WTC11 (cell line): ENCODE data around the gene TRIM3. TPM values are rescaled to one million over a fixed set of nuclear protein-coding genes. Genes with fewer than 3 reads are reported as not detected.

Source experiments
- ATAC-seq: fragments of 200-7000 bp; cut with Tn5 transposase; 2 replicates; pipeline ENCODE4 v1.10.0; 2021; ENCODE audit warnings: mild to moderate bottlenecking, moderate library complexity
- CTCF ChIA-PET: fragments of 300-600 bp; sonication (Branson Sonifier 250); formaldehyde crosslinking; loops from one replicate; lab custom pipeline; 2021; ENCODE audit warnings: antibody characterized with exemption; lab: Charles Lee
- POLR2A ChIA-PET: fragments of 350-600 bp; sonication (Branson Sonifier 250); formaldehyde crosslinking; loops from one replicate; lab custom pipeline; 2021; ENCODE audit warnings: antibody characterized with exemption; lab: Charles Lee
- DNase-seq: peaks from one replicate; pipeline ENCODE4 v3.0.0; 2021; ENCODE audit warnings: low spot score
- H3K27ac Mint-ChIP-seq: 2 replicates; pipeline ENCODE4 v1.8.0; 2021; ENCODE audit warnings: mixed read lengths
- H3K27me3 Mint-ChIP-seq: 2 replicates; pipeline ENCODE4 v1.8.0; 2021; ENCODE audit warnings: low read depth, mild to moderate bottlenecking, moderate library complexity, mixed read lengths
- H3K36me3 Mint-ChIP-seq: 2 replicates; pipeline ENCODE4 v1.8.0; 2021; ENCODE audit warnings: mixed read lengths
- H3K4me1 Mint-ChIP-seq: 2 replicates; pipeline ENCODE4 v1.8.0; 2022; ENCODE audit warnings: mixed read lengths
- H3K4me3 Mint-ChIP-seq: 2 replicates; pipeline ENCODE4 v1.8.0; 2021; ENCODE audit warnings: mild to moderate bottlenecking, moderate library complexity, mixed read lengths
- H3K9me3 Mint-ChIP-seq: 2 replicates; pipeline ENCODE4 v1.8.0; 2021; ENCODE audit warnings: mixed read lengths
- NFATC4 ChIP-seq: fragments of 250-450 bp; sonication (Bioruptor Pico); IDR thresholded peaks from 2 replicates; pipeline ENCODE4 v1.9.0; 2021; ENCODE audit warnings: mild to moderate bottlenecking
- NFYB ChIP-seq: sonication (generic); formaldehyde crosslinking; conservative IDR thresholded peaks from 2 replicates; pipeline ENCODE4 v1.8.0; 2022; ENCODE audit warnings: low read depth, missing genetic modification reagents
- NR1H2 ChIP-seq: sonication (generic); formaldehyde crosslinking; IDR thresholded peaks from 2 replicates; pipeline ENCODE4 v1.9.0; 2021; ENCODE audit warnings: mild to moderate bottlenecking, moderate library complexity, missing genetic modification reagents
- OVOL2 ChIP-seq: fragments of 250-450 bp; sonication (Bioruptor Pico); IDR thresholded peaks from 2 replicates; pipeline ENCODE4 v1.9.0; 2021; ENCODE audit warnings: mild to moderate bottlenecking, borderline replicate concordance
- SOX15 ChIP-seq: fragments of 250-450 bp; sonication (Bioruptor Pico); IDR thresholded peaks from 2 replicates; pipeline ENCODE4 v1.9.0; 2021; ENCODE audit warnings: mild to moderate bottlenecking
- TCF7 ChIP-seq: sonication (generic); formaldehyde crosslinking; IDR thresholded peaks from 2 replicates; pipeline ENCODE4 v1.8.0; 2022; ENCODE audit warnings: mild to moderate bottlenecking, low read depth, missing genetic modification reagents, moderate library complexity
- TEAD1 ChIP-seq: sonication (generic); formaldehyde crosslinking; IDR thresholded peaks from 2 replicates; pipeline ENCODE4 v1.8.0; 2022; ENCODE audit warnings: mild to moderate bottlenecking, missing genetic modification reagents
- ZNF121 ChIP-seq: sonication (generic); formaldehyde crosslinking; IDR thresholded peaks from 2 replicates; pipeline ENCODE4 v1.8.0; 2023; ENCODE audit warnings: missing genetic modification reagents
- ZNF138 ChIP-seq: sonication (generic); formaldehyde crosslinking; conservative IDR thresholded peaks from 2 replicates; pipeline ENCODE4 v1.8.1; 2022; ENCODE audit warnings: mild to moderate bottlenecking, moderate library complexity, missing genetic modification reagents
- ZNF232 ChIP-seq: sonication (generic); formaldehyde crosslinking; IDR thresholded peaks from 2 replicates; pipeline ENCODE4 v1.8.0; 2022; ENCODE audit warnings: mild to moderate bottlenecking, missing genetic modification reagents
- ZNF671 ChIP-seq: fragments of 250-450 bp; sonication (Bioruptor Pico); IDR thresholded peaks from 2 replicates; pipeline ENCODE4 v1.8.0; 2021; ENCODE audit warnings: mild to moderate bottlenecking
- total RNA-seq: library from RNA; stranded (reverse); gene quantifications from 3 replicates; pipeline ENCODE4 v1.2.3, GENCODE V29; 2021
- TF ChIP-seq, protein P1 (sequence below): sonication (generic); formaldehyde crosslinking; IDR thresholded peaks from 2 replicates; pipeline ENCODE4 v1.8.1; 2023; ENCODE audit warnings: mild to moderate bottlenecking, moderate library complexity, missing genetic modification reagents
- TF ChIP-seq, protein P2 (sequence below): sonication (generic); formaldehyde crosslinking; conservative IDR thresholded peaks from 2 replicates; pipeline ENCODE4 v1.8.1; 2023; ENCODE audit warnings: mild to moderate bottlenecking, low read depth, missing genetic modification reagents, moderate library complexity
- TF ChIP-seq, protein P3 (sequence below): sonication (generic); formaldehyde crosslinking; IDR thresholded peaks from 2 replicates; pipeline ENCODE4 v1.8.0; 2023; ENCODE audit warnings: missing genetic modification reagents
- TF ChIP-seq, protein P4 (sequence below): sonication (generic); formaldehyde crosslinking; conservative IDR thresholded peaks from 2 replicates; pipeline ENCODE4 v1.8.1; 2022; ENCODE audit warnings: mild to moderate bottlenecking, missing genetic modification reagents
- TF ChIP-seq, protein P5 (sequence below): sonication (generic); formaldehyde crosslinking; IDR thresholded peaks from 2 replicates; pipeline ENCODE4 v1.8.1; 2022; ENCODE audit warnings: mild to moderate bottlenecking, moderate library complexity, missing genetic modification reagents
- TF ChIP-seq, protein P6 (sequence below): fragments of 250-450 bp; sonication (Bioruptor Pico); IDR thresholded peaks from 2 replicates; pipeline ENCODE4 v1.9.0; 2021; ENCODE audit warnings: mild to moderate bottlenecking
- TF ChIP-seq, protein P7 (sequence below): sonication (generic); formaldehyde crosslinking; IDR thresholded peaks from 2 replicates; pipeline ENCODE4 v1.8.1; 2022; ENCODE audit warnings: missing genetic modification reagents, borderline replicate concordance

TRIM3 gene
- total RNA-seq, 1 experiment from 2014 or later, result 21.3 TPM

DNA sequence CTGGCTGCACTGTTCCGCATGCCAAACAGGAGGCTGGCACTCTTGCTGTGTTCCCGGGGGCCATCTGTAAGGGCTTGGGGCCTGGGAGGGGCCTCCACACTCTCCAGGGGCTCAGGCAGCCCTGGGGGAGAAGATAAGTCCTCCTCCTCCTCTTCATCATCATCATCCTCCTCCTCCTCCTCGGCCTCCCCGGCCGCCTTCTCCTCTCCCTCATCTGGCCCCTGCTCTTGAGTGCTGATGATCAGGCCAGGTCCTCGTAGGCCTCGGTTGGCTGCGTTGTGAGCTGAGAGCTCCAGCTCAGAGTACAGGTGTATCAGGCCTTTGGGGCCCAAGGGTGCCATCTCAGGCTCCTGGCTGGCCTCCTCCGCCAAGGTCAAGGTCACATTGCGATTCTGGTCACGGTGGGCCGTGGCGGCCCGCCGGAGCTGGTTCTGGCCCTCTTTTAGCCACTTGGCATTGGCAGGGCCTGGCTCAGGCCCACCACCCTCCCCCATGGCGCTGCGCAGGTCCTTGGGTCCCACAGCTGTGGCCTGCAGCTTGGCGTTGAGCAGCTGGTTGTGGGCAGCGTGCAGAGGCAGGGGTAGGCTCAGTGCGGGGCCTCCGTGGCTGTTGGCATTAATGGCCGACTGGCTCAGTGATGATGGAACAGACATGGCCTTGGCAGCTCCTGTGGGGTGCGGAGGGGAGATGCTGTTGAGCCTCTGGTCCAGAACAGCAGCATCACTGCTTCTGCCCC, 62.9 kb downstream of the TRIM3 start:
- Mint-ChIP-seq H3K4me3 (no peak overlapping the region), H3K27ac (no peak overlapping the region), H3K36me3 (no peaks in the 10 kb centered on the region), H3K27me3 (no peaks in the 10 kb centered on the region), H3K4me1 (peaks cover 12% of the 10 kb centered on the region; the same call in 1 of the 2 replicates), H3K9me3 (no peaks in the 10 kb centered on the region)
- no peak for ATAC-seq
- CTCF ChIA-PET, result interaction anchor here (0.6 to 2.2 kb wide), 6 partner anchors 8 to 48 kb away, joined by 3 to 9 read pairs (median 6); partner anchors contain the start of gene APBB1
- no peak for DNase-seq
- POLR2A ChIA-PET, result no interaction called here
- TF ChIP-seq ZNF138 (CRISPR knock-in tag) (no peak), ZNF121 (no peak), ZNF232 (CRISPR knock-in tag) (no peak), NFYB (CRISPR knock-in tag) (no peak), ZNF671 (CRISPR knock-in tag) (no peak), TCF7 (no peak), NR1H2 (CRISPR knock-in tag) (no peak), SOX15 (no peak), NFATC4 (CRISPR knock-in tag) (no peak), TEAD1 (no peak)
- TF ChIP-seq, protein P1, sequence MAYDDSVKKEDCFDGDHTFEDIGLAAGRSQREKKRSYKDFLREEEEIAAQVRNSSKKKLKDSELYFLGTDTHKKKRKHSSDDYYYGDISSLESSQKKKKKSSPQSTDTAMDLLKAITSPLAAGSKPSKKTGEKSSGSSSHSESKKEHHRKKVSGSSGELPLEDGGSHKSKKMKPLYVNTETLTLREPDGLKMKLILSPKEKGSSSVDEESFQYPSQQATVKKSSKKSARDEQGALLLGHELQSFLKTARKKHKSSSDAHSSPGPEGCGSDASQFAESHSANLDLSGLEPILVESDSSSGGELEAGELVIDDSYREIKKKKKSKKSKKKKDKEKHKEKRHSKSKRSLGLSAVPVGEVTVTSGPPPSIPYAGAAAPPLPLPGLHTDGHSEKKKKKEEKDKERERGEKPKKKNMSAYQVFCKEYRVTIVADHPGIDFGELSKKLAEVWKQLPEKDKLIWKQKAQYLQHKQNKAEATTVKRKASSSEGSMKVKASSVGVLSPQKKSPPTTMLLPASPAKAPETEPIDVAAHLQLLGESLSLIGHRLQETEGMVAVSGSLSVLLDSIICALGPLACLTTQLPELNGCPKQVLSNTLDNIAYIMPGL (CRISPR knock-in tag), result no peak
- TF ChIP-seq, protein P2, sequence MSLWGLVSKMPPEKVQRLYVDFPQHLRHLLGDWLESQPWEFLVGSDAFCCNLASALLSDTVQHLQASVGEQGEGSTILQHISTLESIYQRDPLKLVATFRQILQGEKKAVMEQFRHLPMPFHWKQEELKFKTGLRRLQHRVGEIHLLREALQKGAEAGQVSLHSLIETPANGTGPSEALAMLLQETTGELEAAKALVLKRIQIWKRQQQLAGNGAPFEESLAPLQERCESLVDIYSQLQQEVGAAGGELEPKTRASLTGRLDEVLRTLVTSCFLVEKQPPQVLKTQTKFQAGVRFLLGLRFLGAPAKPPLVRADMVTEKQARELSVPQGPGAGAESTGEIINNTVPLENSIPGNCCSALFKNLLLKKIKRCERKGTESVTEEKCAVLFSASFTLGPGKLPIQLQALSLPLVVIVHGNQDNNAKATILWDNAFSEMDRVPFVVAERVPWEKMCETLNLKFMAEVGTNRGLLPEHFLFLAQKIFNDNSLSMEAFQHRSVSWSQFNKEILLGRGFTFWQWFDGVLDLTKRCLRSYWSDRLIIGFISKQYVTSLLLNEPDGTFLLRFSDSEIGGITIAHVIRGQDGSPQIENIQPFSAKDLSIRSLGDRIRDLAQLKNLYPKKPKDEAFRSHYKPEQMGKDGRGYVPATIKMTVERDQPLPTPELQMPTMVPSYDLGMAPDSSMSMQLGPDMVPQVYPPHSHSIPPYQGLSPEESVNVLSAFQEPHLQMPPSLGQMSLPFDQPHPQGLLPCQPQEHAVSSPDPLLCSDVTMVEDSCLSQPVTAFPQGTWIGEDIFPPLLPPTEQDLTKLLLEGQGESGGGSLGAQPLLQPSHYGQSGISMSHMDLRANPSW (CRISPR knock-in tag), result no peak
- TF ChIP-seq, protein P3, sequence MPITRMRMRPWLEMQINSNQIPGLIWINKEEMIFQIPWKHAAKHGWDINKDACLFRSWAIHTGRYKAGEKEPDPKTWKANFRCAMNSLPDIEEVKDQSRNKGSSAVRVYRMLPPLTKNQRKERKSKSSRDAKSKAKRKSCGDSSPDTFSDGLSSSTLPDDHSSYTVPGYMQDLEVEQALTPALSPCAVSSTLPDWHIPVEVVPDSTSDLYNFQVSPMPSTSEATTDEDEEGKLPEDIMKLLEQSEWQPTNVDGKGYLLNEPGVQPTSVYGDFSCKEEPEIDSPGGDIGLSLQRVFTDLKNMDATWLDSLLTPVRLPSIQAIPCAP (CRISPR knock-in tag), result no peak
- TF ChIP-seq, protein P4, sequence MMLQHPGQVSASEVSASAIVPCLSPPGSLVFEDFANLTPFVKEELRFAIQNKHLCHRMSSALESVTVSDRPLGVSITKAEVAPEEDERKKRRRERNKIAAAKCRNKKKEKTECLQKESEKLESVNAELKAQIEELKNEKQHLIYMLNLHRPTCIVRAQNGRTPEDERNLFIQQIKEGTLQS, result no peak

DNA sequence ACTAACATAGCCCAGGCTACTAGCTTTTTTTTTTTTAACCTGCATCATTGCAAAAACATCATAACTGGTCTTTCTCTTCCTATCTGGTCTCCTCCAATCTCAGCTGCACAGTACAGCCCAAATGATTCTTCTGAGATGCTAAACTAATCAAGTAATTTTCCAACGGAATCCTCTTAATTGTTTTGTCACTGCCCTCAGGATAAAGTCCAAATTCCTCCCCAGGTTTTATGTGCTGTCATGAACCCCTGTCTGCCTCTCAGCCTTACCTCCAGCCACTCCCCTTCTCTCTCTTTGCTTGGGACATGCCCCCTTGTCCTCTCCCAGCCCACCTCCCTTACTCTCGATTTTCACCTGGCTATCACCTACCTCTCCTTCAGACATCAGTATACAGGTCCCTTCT, 67.4 kb downstream of the TRIM3 start:
- ChIA-PET POLR2A (interaction anchor here (0.6 kb wide), 1 partner anchor 16 kb away, joined by 3 read pairs; the partner anchor contains the start of gene SMPD1), CTCF (interaction anchor here (1.0 to 2.4 kb wide), 5 partner anchors 16 to 125 kb away, joined by 3 to 23 read pairs (median 5); partner anchors contain the start of gene SMPD1)
- H3K4me3 Mint-ChIP-seq, result no peak overlapping the region
- TF ChIP-seq, protein P5, sequence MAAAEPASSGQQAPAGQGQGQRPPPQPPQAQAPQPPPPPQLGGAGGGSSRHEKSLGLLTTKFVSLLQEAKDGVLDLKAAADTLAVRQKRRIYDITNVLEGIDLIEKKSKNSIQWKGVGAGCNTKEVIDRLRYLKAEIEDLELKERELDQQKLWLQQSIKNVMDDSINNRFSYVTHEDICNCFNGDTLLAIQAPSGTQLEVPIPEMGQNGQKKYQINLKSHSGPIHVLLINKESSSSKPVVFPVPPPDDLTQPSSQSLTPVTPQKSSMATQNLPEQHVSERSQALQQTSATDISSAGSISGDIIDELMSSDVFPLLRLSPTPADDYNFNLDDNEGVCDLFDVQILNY, result no peak
- TF ChIP-seq, protein P6, sequence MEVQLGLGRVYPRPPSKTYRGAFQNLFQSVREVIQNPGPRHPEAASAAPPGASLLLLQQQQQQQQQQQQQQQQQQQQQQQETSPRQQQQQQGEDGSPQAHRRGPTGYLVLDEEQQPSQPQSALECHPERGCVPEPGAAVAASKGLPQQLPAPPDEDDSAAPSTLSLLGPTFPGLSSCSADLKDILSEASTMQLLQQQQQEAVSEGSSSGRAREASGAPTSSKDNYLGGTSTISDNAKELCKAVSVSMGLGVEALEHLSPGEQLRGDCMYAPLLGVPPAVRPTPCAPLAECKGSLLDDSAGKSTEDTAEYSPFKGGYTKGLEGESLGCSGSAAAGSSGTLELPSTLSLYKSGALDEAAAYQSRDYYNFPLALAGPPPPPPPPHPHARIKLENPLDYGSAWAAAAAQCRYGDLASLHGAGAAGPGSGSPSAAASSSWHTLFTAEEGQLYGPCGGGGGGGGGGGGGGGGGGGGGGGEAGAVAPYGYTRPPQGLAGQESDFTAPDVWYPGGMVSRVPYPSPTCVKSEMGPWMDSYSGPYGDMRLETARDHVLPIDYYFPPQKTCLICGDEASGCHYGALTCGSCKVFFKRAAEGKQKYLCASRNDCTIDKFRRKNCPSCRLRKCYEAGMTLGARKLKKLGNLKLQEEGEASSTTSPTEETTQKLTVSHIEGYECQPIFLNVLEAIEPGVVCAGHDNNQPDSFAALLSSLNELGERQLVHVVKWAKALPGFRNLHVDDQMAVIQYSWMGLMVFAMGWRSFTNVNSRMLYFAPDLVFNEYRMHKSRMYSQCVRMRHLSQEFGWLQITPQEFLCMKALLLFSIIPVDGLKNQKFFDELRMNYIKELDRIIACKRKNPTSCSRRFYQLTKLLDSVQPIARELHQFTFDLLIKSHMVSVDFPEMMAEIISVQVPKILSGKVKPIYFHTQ, result no peak
- TF ChIP-seq, protein P7, sequence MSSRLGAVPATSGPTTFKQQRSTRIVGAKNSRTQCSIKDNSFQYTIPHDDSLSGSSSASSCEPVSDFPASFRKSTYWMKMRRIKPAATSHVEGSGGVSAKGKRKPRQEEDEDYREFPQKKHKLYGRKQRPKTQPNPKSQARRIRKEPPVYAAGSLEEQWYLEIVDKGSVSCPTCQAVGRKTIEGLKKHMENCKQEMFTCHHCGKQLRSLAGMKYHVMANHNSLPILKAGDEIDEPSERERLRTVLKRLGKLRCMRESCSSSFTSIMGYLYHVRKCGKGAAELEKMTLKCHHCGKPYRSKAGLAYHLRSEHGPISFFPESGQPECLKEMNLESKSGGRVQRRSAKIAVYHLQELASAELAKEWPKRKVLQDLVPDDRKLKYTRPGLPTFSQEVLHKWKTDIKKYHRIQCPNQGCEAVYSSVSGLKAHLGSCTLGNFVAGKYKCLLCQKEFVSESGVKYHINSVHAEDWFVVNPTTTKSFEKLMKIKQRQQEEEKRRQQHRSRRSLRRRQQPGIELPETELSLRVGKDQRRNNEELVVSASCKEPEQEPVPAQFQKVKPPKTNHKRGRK (CRISPR knock-in tag), result no peak
- TF ChIP-seq OVOL2 (CRISPR knock-in tag), result no peak
- TF ChIP-seq, protein P4, result no peak
- TF ChIP-seq, protein P2 (CRISPR knock-in tag), result no peak

More for the DNA sequence above, 67.4 kb downstream of the TRIM3 start:
- H3K4me1 Mint-ChIP-seq, result peaks cover 18% of the 10 kb centered on the region
- H3K9me3 Mint-ChIP-seq, result no peaks in the 10 kb centered on the region
- no peak overlapping the region for H3K27ac Mint-ChIP-seq
- H3K36me3 Mint-ChIP-seq, result no peaks in the 10 kb centered on the region
- DNase-seq, result no peak
- no peak for ATAC-seq
- H3K27me3 Mint-ChIP-seq, result no peaks in the 10 kb centered on the region
